ENCODE measurements around the gene TOP1. TPM values are rescaled to one million over a fixed set of nuclear protein-coding genes. Genes with fewer than 3 reads are reported as not detected.

TOP1 gene
- total and polyA plus RNA-seq, 2 donors from 2014 or later: 23.4 to 49.9 TPM

DNA sequence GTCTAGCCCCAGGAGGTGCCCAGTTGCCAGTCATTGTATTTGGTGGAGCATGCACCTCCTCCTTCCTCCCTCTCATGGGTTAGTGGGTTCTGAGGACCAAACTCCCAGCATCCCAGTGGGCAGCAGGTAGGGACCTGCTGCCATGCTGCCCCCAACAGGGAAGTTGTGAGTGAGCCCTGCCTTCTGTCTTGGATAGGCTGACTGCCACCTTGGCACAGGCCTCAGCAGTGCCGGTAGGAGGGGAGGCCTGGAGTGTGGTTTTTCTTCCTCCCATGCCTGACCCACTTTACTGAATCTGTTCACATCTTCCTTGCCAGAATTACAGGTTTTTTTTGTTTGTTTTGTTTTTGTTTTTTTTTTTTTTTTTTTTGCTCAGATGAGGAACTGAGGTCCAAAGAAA, 133.3 kb downstream of the TOP1 start:
- peaks cover 3 to 50% (median 38%) of the 10 kb centered on the region in 3 donors for H3K36me3 ChIP-seq (ENCODE audit: control insufficient read depth in 2 of 3, insufficient read depth in 3 of 3, low read length in 3 of 3)
- FAIRE-seq: no peak

GRCh38 chr20:41162396-41162795, 133.8 kb downstream of the TOP1 start:
- Histone ChIP-seq H3K9ac (ENCODE audit: low read length in 3 of 3) (no peak overlapping the region), H3K4me3 (ENCODE audit: low read length in 3 of 3) (no peak overlapping the region), H3K27ac (ENCODE audit: low read depth in 2 of 2, low read length in 2 of 2) (no peak overlapping the region), H3K4me1 (ENCODE audit: control insufficient read depth in 2 of 3, insufficient read depth in 2 of 3, low read depth in 1 of 3, low read length in 3 of 3) (peaks cover 0 to 17% (median 7%) of the 10 kb centered on the region in 3 donors), H3K36me3 (ENCODE audit: control insufficient read depth in 2 of 3, insufficient read depth in 3 of 3, low read length in 3 of 3) (peaks cover 3 to 54% (median 42%) of the 10 kb centered on the region in 3 donors), H3K9me3 (ENCODE audit: control insufficient read depth in 2 of 3, insufficient read depth in 1 of 3, low read length in 3 of 3) (no peaks in the 10 kb centered on the region), H3K27me3 (ENCODE audit: control insufficient read depth, insufficient read depth, low read length) (no peaks in the 10 kb centered on the region)
- TF ChIP-seq, protein P1, sequence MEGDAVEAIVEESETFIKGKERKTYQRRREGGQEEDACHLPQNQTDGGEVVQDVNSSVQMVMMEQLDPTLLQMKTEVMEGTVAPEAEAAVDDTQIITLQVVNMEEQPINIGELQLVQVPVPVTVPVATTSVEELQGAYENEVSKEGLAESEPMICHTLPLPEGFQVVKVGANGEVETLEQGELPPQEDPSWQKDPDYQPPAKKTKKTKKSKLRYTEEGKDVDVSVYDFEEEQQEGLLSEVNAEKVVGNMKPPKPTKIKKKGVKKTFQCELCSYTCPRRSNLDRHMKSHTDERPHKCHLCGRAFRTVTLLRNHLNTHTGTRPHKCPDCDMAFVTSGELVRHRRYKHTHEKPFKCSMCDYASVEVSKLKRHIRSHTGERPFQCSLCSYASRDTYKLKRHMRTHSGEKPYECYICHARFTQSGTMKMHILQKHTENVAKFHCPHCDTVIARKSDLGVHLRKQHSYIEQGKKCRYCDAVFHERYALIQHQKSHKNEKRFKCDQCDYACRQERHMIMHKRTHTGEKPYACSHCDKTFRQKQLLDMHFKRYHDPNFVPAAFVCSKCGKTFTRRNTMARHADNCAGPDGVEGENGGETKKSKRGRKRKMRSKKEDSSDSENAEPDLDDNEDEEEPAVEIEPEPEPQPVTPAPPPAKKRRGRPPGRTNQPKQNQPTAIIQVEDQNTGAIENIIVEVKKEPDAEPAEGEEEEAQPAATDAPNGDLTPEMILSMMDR (IDR thresholded peaks at IDR 0.05; ENCODE audit: borderline replicate concordance, extremely low read depth, insufficient read depth): no peak
- DNase-seq (peak in 1 of 5 donors; percentile 55), FAIRE-seq (no peak)
- intact Hi-C loops (cut with DNase I): no loop called here

More for the DNA sequence above, 133.3 kb downstream of the TOP1 start:
- no peak overlapping the region for H3K4me3 ChIP-seq (ENCODE audit: low read length in 3 of 3)
- peaks cover 0 to 21% (median 12%) of the 10 kb centered on the region in 3 donors for H3K4me1 ChIP-seq (ENCODE audit: control insufficient read depth in 2 of 3, insufficient read depth in 2 of 3, low read depth in 1 of 3, low read length in 3 of 3)
- H3K27me3 ChIP-seq (ENCODE audit: control insufficient read depth, insufficient read depth, low read length): no peaks in the 10 kb centered on the region
- H3K9ac ChIP-seq (ENCODE audit: low read length in 3 of 3): no peak overlapping the region
- no peak overlapping the region for H3K27ac ChIP-seq (ENCODE audit: low read depth in 2 of 2, low read length in 2 of 2)
- no peak for DNase-seq
- no peaks in the 10 kb centered on the region for H3K9me3 ChIP-seq (ENCODE audit: control insufficient read depth in 2 of 3, insufficient read depth in 1 of 3, low read length in 3 of 3)
- intact Hi-C loops (cut with DNase I): no loop called here
- TF ChIP-seq, protein P1 (IDR thresholded peaks at IDR 0.05; ENCODE audit: borderline replicate concordance, extremely low read depth, insufficient read depth): no peak

DNA sequence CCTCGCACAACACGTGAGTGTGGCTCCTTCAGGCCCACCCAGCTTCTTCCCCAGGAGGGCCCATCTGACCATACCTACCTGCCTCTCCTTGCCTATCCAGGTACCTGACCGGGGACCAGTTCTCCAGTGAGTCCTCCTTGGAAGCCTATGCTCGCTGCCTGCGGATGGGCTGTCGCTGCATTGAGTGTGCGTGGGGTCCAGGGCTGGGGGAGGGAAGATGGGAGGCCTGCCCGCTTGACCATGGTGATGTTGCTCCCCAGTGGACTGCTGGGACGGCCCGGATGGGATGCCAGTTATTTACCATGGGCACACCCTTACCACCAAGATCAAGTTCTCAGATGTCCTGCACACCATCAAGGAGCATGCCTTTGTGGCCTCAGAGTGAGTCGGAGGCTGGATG, 135.2 kb downstream of the TOP1 start:
- intact Hi-C loops (cut with DNase I): no loop called here
- no peak overlapping the region for H3K9ac ChIP-seq (ENCODE audit: low read length in 3 of 3)
- H3K36me3 ChIP-seq (ENCODE audit: control insufficient read depth in 2 of 3, insufficient read depth in 3 of 3, low read length in 3 of 3): peaks cover 3 to 67% (median 46%) of the 10 kb centered on the region in 3 donors
- FAIRE-seq (no peak), DNase-seq (peak in 1 of 5 donors; percentile 66)
- no peaks in the 10 kb centered on the region for H3K9me3 ChIP-seq (ENCODE audit: control insufficient read depth in 2 of 3, insufficient read depth in 1 of 3, low read length in 3 of 3)
- peaks cover 0 to 6% (median 5%) of the 10 kb centered on the region in 3 donors for H3K4me1 ChIP-seq (ENCODE audit: control insufficient read depth in 2 of 3, insufficient read depth in 2 of 3, low read depth in 1 of 3, low read length in 3 of 3)
- TF ChIP-seq, protein P1 (IDR thresholded peaks at IDR 0.05; ENCODE audit: borderline replicate concordance, extremely low read depth, insufficient read depth): no peak
- no peaks in the 10 kb centered on the region for H3K27me3 ChIP-seq (ENCODE audit: control insufficient read depth, insufficient read depth, low read length)
- no peak overlapping the region for H3K4me3 ChIP-seq (ENCODE audit: low read length in 3 of 3)
- no peak overlapping the region for H3K27ac ChIP-seq (ENCODE audit: low read depth in 2 of 2, low read length in 2 of 2)
